ENCODE measurements around the gene RAET1G.
"Not testable (repeated sequence)": the region's sequence is repeated elsewhere in the genome, so short reads cannot be mapped to it uniquely, and the experiment has no call there.

RAET1G gene

DNA sequence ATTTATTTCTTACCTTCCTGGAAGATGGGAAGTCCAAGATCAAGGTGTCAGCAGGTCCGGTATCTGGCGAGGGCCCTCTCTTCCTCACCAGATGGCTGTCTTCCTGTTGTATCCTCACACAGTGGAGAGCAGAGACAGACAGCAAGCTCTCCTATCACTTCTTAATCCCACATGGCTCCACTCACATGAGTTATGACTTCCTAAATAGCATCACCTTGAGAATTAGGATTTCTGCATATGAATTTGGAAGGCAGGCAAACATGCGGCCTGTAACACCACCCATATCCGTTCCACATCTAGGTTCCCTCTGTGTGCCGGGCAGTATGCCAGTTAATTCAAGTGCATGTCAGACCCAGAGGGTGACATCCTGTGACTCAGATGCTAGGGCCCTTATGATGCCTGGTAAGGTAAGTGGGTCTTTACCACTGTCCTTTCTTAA, 27.1 kb downstream of the RAET1G start:
- Histone ChIP-seq H4K20me1 (ENCODE audit: insufficient read depth) (no peaks in the 10 kb centered on the region), H3K27me3 (ENCODE audit: insufficient read depth, low read depth) (no peaks in the 10 kb centered on the region), H3K4me2 (no peak overlapping the region), H3K27ac (no peak overlapping the region), H3K9ac (no peak overlapping the region), H3K4me3 (IDR thresholded peaks at IDR 0.05; ENCODE audit: insufficient read depth, low read depth, low read length) (no peak overlapping the region), H3K36me3 (ENCODE audit: insufficient read depth) (no peaks in the 10 kb centered on the region), H3K4me1 (ENCODE audit: low read depth, poor library complexity, severe bottlenecking) (no peaks in the 10 kb centered on the region), H2AFZ (ENCODE audit: low read depth) (no peak overlapping the region), H3K79me2 (ENCODE audit: insufficient read depth, low read depth) (no peaks in the 10 kb centered on the region)
- TF ChIP-seq, protein P1, sequence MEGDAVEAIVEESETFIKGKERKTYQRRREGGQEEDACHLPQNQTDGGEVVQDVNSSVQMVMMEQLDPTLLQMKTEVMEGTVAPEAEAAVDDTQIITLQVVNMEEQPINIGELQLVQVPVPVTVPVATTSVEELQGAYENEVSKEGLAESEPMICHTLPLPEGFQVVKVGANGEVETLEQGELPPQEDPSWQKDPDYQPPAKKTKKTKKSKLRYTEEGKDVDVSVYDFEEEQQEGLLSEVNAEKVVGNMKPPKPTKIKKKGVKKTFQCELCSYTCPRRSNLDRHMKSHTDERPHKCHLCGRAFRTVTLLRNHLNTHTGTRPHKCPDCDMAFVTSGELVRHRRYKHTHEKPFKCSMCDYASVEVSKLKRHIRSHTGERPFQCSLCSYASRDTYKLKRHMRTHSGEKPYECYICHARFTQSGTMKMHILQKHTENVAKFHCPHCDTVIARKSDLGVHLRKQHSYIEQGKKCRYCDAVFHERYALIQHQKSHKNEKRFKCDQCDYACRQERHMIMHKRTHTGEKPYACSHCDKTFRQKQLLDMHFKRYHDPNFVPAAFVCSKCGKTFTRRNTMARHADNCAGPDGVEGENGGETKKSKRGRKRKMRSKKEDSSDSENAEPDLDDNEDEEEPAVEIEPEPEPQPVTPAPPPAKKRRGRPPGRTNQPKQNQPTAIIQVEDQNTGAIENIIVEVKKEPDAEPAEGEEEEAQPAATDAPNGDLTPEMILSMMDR (conservative IDR thresholded peaks at IDR 0.05; ENCODE audit: low read depth, low read length), result no peak

- Histone ChIP-seq H3K27ac (no peak overlapping the region), H3K79me2 (ENCODE audit: insufficient read depth, low read depth) (no peaks in the 10 kb centered on the region), H2AFZ (ENCODE audit: low read depth) (no peak overlapping the region), H3K4me2 (no peak overlapping the region), H3K36me3 (ENCODE audit: insufficient read depth) (no peaks in the 10 kb centered on the region), H4K20me1 (ENCODE audit: insufficient read depth) (no peaks in the 10 kb centered on the region), H3K9ac (no peak overlapping the region), H3K4me1 (ENCODE audit: low read depth, poor library complexity, severe bottlenecking) (no peaks in the 10 kb centered on the region), H3K27me3 (ENCODE audit: insufficient read depth, low read depth) (no peaks in the 10 kb centered on the region), H3K4me3 (IDR thresholded peaks at IDR 0.05; ENCODE audit: insufficient read depth, low read depth, low read length) (no peak overlapping the region)
- TF ChIP-seq, protein P1 (conservative IDR thresholded peaks at IDR 0.05; ENCODE audit: low read depth, low read length), result no peak
Measured at GRCh38 chr6:149895048-149895590, 27.8 kb downstream of the RAET1G start.

GRCh38 chr6:149891864-149892263, 31.1 kb downstream of the RAET1G start:
- not testable (repeated sequence) for H3K36me3 ChIP-seq (ENCODE audit: insufficient read depth); H3K27me3 ChIP-seq (ENCODE audit: insufficient read depth, low read depth); H2AFZ ChIP-seq (ENCODE audit: low read depth); H3K4me3 ChIP-seq (IDR thresholded peaks at IDR 0.05; ENCODE audit: insufficient read depth, low read depth, low read length); H3K9ac ChIP-seq; H3K79me2 ChIP-seq (ENCODE audit: insufficient read depth, low read depth); H3K4me2 ChIP-seq; H3K27ac ChIP-seq; H3K4me1 ChIP-seq (ENCODE audit: low read depth, poor library complexity, severe bottlenecking); H4K20me1 ChIP-seq (ENCODE audit: insufficient read depth)

GRCh38 chr6:149891259-149891658, 31.7 kb downstream of the RAET1G start:
- H3K4me1 ChIP-seq (ENCODE audit: low read depth, poor library complexity, severe bottlenecking), result no peaks in the 10 kb centered on the region
- H3K9ac ChIP-seq, result no peak overlapping the region
- no peaks in the 10 kb centered on the region for H3K36me3 ChIP-seq (ENCODE audit: insufficient read depth)
- TF ChIP-seq, protein P1 (conservative IDR thresholded peaks at IDR 0.05; ENCODE audit: low read depth, low read length), result no peak
- H4K20me1 ChIP-seq (ENCODE audit: insufficient read depth), result no peaks in the 10 kb centered on the region
- H3K4me2 ChIP-seq, result no peak overlapping the region
- H3K27me3 ChIP-seq (ENCODE audit: insufficient read depth, low read depth), result no peaks in the 10 kb centered on the region
- H3K79me2 ChIP-seq (ENCODE audit: insufficient read depth, low read depth), result no peaks in the 10 kb centered on the region
- no peak overlapping the region for H3K27ac ChIP-seq
- H2AFZ ChIP-seq (ENCODE audit: low read depth), result no peak overlapping the region
- no peak overlapping the region for H3K4me3 ChIP-seq (IDR thresholded peaks at IDR 0.05; ENCODE audit: insufficient read depth, low read depth, low read length)

- no peaks in the 10 kb centered on the region for H3K79me2 ChIP-seq (ENCODE audit: insufficient read depth, low read depth)
- no peaks in the 10 kb centered on the region for H4K20me1 ChIP-seq (ENCODE audit: insufficient read depth)
- H3K4me3 ChIP-seq (IDR thresholded peaks at IDR 0.05; ENCODE audit: insufficient read depth, low read depth, low read length), result no peak overlapping the region
- no peak overlapping the region for H3K27ac ChIP-seq
- no peaks in the 10 kb centered on the region for H3K36me3 ChIP-seq (ENCODE audit: insufficient read depth)
- H3K4me2 ChIP-seq, result no peak overlapping the region
- no peak overlapping the region for H3K9ac ChIP-seq
- TF ChIP-seq, protein P1 (conservative IDR thresholded peaks at IDR 0.05; ENCODE audit: low read depth, low read length), result no peak
- H3K27me3 ChIP-seq (ENCODE audit: insufficient read depth, low read depth), result no peaks in the 10 kb centered on the region
- no peak overlapping the region for H2AFZ ChIP-seq (ENCODE audit: low read depth)
- H3K4me1 ChIP-seq (ENCODE audit: low read depth, poor library complexity, severe bottlenecking), result no peaks in the 10 kb centered on the region
Measured at GRCh38 chr6:149890629-149891045, 32.3 kb downstream of the RAET1G start.
